GM12891 (cell line): ENCODE data around the gene BCL7C.

Experiments
- DNase-seq: peaks from one replicate; pipeline ENCODE4 v3.0.0; 2011; ENCODE audit warnings: low spot score; ENCODE audit not compliant: insufficient read length
- FAIRE-seq: peaks from 2 replicates; lab custom pipeline; 2011; peaks lifted over from hg19 to GRCh38; lab: Jason Lieb, UNC
- PAX5 ChIP-seq: IDR thresholded peaks from 2 replicates; pipeline ENCODE4 v1.6.1; 2011; ENCODE audit warnings: low read length, moderate library complexity, mild to moderate bottlenecking; ENCODE audit not compliant: insufficient read depth, severe bottlenecking
- POLR2A ChIP-seq: IDR thresholded peaks from 2 replicates; pipeline ENCODE4 v1.6.1; 2011; ENCODE audit warnings: low read depth, low read length, control low read depth
- POLR2AphosphoS5 ChIP-seq: IDR thresholded peaks from 2 replicates; pipeline ENCODE4 v1.6.1; 2011; ENCODE audit warnings: low read depth, low read length, control low read depth
- POU2F2 ChIP-seq: IDR thresholded peaks from 2 replicates; pipeline ENCODE4 v1.6.1; 2011; ENCODE audit warnings: low read depth, mild to moderate bottlenecking, control low read depth, low read length, moderate library complexity
- SPI1 ChIP-seq: IDR thresholded peaks from 2 replicates; pipeline ENCODE4 v1.6.1; 2011; ENCODE audit warnings: low read depth, low read length, control low read depth
- TAF1 ChIP-seq: IDR thresholded peaks from 2 replicates; pipeline ENCODE4 v1.6.1; 2011; ENCODE audit warnings: low read depth, low read length, control low read depth

The BCL7C gene

GRCh38 chr16:30927789-30928378, 34.0 kb upstream of the BCL7C start:
- peak; percentile 67 for DNase-seq
- no peak for TF ChIP-seq TAF1
- TF ChIP-seq PAX5: no peak
- TF ChIP-seq POLR2A: no peak
- no peak for TF ChIP-seq SPI1
- TF ChIP-seq POU2F2: no peak
- no peak for TF ChIP-seq POLR2AphosphoS5
- peak; percentile 52 for FAIRE-seq

DNA sequence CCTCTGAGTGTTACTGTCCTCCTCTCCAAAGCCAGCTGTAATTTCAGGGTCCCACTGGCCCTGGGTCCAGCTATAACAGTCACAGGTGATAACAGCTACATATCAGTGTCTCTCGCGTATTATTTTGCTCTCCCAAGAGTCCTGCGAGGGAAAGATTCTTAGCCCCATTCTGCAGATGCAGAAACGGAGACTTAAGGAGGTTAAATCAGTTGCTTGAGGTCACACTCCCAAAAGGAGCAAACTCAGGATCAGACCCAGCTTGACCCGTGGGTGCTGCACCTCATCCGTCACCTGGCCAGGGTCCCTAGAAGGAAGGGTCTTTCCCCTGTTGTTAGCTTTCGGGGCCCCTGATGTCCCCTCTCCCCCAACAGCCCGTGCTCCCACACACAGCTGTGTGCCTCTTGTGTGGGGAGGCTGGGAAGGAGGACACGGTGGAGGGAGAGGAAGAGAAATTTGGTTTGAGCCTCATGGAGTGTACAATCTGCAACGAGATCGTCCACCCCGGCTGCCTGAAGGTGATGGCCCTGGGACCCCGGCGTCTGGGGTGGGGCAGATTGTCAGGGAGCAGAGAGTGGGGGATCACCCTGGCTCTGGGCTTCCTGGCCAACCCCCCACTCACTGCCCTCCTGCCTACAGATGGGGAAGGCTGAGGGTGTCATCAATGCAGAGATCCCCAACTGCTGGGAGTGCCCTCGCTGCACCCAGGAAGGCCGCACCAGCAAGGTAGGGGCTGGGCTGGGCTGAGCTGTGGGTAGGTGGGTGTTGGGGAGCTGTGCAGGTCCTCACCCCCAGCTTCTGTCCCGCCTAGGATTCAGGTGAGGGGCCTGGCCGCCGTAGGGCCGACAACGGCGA, 33.3 kb upstream of the BCL7C start:
- no peak for TF ChIP-seq TAF1
- no peak for TF ChIP-seq POLR2AphosphoS5
- TF ChIP-seq PAX5: no peak
- TF ChIP-seq POU2F2: no peak
- no peak for FAIRE-seq
- no peak for DNase-seq

DNA sequence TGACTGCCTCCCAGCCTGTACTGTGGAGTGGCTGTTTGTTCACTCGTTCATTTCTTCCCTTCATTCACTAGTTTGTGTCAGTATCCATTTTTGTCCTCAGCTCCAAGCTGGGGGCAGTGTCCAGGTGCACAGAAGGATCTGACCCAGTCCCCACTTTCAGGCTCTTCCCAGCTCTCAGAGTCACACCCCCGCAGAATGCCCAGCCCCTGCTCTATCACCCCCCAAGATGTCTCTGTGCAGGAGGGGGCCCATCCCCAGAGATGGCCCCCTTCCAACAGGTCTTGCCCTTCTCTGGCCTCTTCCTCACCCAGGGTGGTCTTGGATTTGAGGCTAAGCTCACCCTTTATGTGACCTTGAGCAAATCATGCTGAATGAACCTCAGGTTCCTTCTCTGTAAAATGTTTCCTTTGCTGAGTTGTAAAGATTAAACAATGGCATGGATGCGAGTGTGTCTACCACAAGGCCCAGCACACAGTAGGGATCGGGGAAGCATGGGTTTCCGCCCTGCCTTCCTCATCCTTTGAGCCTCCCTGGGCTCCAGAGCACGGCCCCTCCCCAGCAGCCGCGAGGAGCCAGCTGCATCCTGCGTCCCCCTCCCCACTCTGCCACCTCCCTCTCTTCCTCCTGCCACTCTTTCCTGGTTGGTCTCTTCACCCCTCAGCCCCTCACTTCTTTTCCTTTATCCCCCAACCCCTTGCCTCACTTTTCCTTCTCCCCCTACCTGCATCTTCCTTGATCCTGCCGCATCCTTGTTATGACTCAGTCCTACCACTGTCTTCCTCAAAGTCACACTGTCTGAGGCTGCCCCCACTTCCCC, 32.3 kb upstream of the BCL7C start:
- DNase-seq: no peak
- no peak for FAIRE-seq
- no peak for TF ChIP-seq POLR2AphosphoS5
- no peak for TF ChIP-seq SPI1
- TF ChIP-seq TAF1: no peak
- no peak for TF ChIP-seq PAX5
- no peak for TF ChIP-seq POU2F2

- TF ChIP-seq PAX5 (no peak), POLR2A (no peak), SPI1 (no peak), POU2F2 (no peak), TAF1 (no peak)
- DNase-seq (no peak), FAIRE-seq (no peak)
These were observed 31.7 kb upstream of the BCL7C start for GRCh38 chr16:30925632-30925987.

GRCh38 chr16:30924913-30925631, 31.2 kb upstream of the BCL7C start:
- DNase-seq (no peak), FAIRE-seq (no peak)
- no peak for TF ChIP-seq POLR2A
- no peak for TF ChIP-seq SPI1
- no peak for TF ChIP-seq POLR2AphosphoS5
- TF ChIP-seq POU2F2: no peak
- TF ChIP-seq PAX5: no peak
- no peak for TF ChIP-seq TAF1

DNA sequence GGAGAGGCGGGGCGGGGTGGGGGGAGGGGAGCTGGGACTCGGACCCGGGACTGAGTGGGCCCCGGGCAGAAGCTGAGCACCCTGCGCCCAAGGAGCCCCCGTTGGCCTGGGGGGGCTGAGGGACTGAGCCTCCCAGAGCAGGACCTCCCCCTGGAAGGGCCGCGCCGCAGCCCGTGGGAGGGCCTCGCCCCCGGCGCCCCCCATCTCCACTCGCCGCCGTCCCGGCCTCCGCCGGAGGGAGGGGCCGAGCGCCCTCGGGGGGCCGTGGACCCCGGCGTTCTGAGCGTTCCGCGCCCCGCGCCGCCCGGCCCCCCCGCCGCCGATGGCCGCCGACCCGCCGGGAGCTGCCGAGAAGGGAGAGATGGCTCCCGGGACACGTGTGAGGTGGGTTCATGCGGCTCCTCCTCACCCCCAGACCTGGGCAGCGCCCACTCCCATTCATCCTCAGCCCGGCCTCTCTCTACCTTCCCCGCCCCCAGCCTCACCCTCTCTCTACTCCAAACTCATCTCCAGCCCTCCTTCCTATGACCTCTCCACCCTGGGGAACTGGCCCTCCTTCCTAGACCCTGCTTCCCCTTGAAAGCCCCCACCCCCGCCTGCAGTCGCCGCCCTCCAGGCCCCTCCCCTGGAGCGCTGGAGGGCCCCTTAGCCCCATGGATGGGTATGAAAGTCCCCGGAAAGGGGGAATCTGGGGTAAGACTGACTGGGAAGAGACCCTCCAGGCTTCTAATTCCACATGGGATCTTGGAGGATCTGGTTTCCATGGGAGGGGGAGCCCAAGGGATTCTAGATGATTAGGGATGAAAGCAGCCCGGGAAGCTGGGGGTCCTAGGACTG, 30.4 kb upstream of the BCL7C start:
- DNase-seq: no peak
- TF ChIP-seq POLR2A (no peak), PAX5 (no peak), POU2F2 (no peak), TAF1 (no peak), POLR2AphosphoS5 (no peak), SPI1 (no peak)
- FAIRE-seq: no peak

GRCh38 chr16:30923554-30924075, 29.7 kb upstream of the BCL7C start, which contains the start of gene FBXL19:
FBXL19 (plus strand) TSS chr16:30923572; CDS start chr16:30925755, 2,183 bp downstream.
- peak; percentile 59 for DNase-seq
- FAIRE-seq: no peak
- no peak for TF ChIP-seq PAX5
- TF ChIP-seq TAF1: no peak
- TF ChIP-seq POU2F2: no peak
- TF ChIP-seq POLR2AphosphoS5: no peak
- no peak for TF ChIP-seq POLR2A

GRCh38 chr16:30922960-30923535, 29.2 kb upstream of the BCL7C start:
- TF ChIP-seq POLR2A (peak; percentile 35; the same call in 1 of the 2 replicates), PAX5 (peak; percentile 35), TAF1 (peak; percentile 73), POU2F2 (no peak), SPI1 (no peak), POLR2AphosphoS5 (no peak)
- FAIRE-seq (no peak), DNase-seq (peak; percentile 93)
